Activated CD8-positive, alpha-beta T cell treated with anti-CD3 and anti-CD28 coated beads, Interleukin-2, amount 10 ng/mL, durations not matched to agents 7 days and 5 days (primary cell): Measurements from ENCODE around the gene ZBTB40. TPM values are rescaled to one million over a fixed set of nuclear protein-coding genes. Genes with fewer than 3 reads are reported as not detected.

ENCODE experiments used
- ATAC-seq: fragments of 150-1000 bp; cut with Tn5 transposase; one replicate; pipeline ENCODE4 v1.10.0; 2021; ENCODE audit warnings: moderate library complexity
- CTCF ChIA-PET: fragments of 350-600 bp; sonication (Branson Sonifier 250); formaldehyde crosslinking; loops from one replicate; lab custom pipeline; 2021; ENCODE audit warnings: antibody characterized with exemption; lab: Charles Lee
- POLR2A ChIA-PET: fragments of 350-600 bp; sonication (Branson Sonifier 250); formaldehyde crosslinking; loops from one replicate; lab custom pipeline; 2021; ENCODE audit warnings: antibody characterized with exemption; lab: Charles Lee
- DNase-seq: peaks from one replicate; pipeline ENCODE4 v3.0.0-alpha.2; 2020
- H3K27ac Mint-ChIP-seq: one replicate; pipeline ENCODE4 v1.8.0; 2021; ENCODE audit warnings: mild to moderate bottlenecking, mixed read lengths
- H3K27me3 Mint-ChIP-seq: one replicate; pipeline ENCODE4 v1.8.0; 2021; ENCODE audit warnings: low read depth, mixed read lengths
- H3K36me3 Mint-ChIP-seq: one replicate; pipeline ENCODE4 v1.8.0; 2021; ENCODE audit warnings: low read depth, mixed read lengths
- H3K4me1 Mint-ChIP-seq: one replicate; pipeline ENCODE4 v1.8.0; 2021; ENCODE audit warnings: low read depth, mixed read lengths
- H3K4me3 Mint-ChIP-seq: one replicate; pipeline ENCODE4 v1.8.0; 2021; ENCODE audit warnings: mild to moderate bottlenecking, mixed read lengths
- H3K9me3 Mint-ChIP-seq: one replicate; pipeline ENCODE4 v1.8.0; 2022; ENCODE audit warnings: mixed read lengths; ENCODE audit not compliant: insufficient read depth
- total RNA-seq, 2 experiments: library from RNA; stranded (reverse); gene quantifications; one replicate each; pipeline ENCODE4 v1.2.3, GENCODE V29; 2021

Gene ZBTB40
- total RNA-seq = 10 to 100 TPM; 14.8 TPM

GRCh38 chr1:22451702-22452480 lies at the start of gene ZBTB40:
Gene ZBTB40 (plus strand): TSS chr1:22451851. CDS start chr1:22489949, 38,098 bp downstream.
- H3K4me1 Mint-ChIP-seq = peaks cover 23% of the 10 kb centered on the region
- peak within 1 kb of the TSS; percentile 88 for H3K4me3 Mint-ChIP-seq
- POLR2A ChIA-PET = interaction anchor here (0.8 kb wide), 1 partner anchor 38 kb away, joined by 3 read pairs; no protein-coding TSS in a partner anchor

GRCh38 chr1:22402356-22403053 lies 49.1 kb upstream of the ZBTB40 start:
- Mint-ChIP-seq H3K4me3 (no peak overlapping the region), H3K36me3 (no peaks in the 10 kb centered on the region), H3K4me1 (peaks cover 19% of the 10 kb centered on the region), H3K27me3 (peaks cover 73% of the 10 kb centered on the region), H3K27ac (no peak overlapping the region), H3K9me3 (no peaks in the 10 kb centered on the region)
- no peak for ATAC-seq
- POLR2A ChIA-PET = no interaction called here
- DNase-seq = no peak
- CTCF ChIA-PET = interaction anchor here (0.6 kb wide), 1 partner anchor 20 kb away, joined by 3 read pairs; no protein-coding TSS in a partner anchor

More at GRCh38 chr1:22451702-22452480, at the start of gene ZBTB40:
- ATAC-seq (peak; percentile 97), DNase-seq (peak; percentile 96)
- Mint-ChIP-seq H3K9me3 (no peaks in the 10 kb centered on the region), H3K36me3 (peaks cover 7% of the 10 kb centered on the region), H3K27me3 (peaks cover 3% of the 10 kb centered on the region), H3K27ac (peak within 1 kb of the TSS; percentile 88)
- CTCF ChIA-PET = no interaction called here

- no peak for DNase-seq
- Mint-ChIP-seq H3K27me3 (peaks cover 70% of the 10 kb centered on the region), H3K9me3 (no peaks in the 10 kb centered on the region), H3K27ac (no peak overlapping the region), H3K4me1 (peaks cover 1% of the 10 kb centered on the region), H3K36me3 (no peaks in the 10 kb centered on the region), H3K4me3 (no peak overlapping the region)
- ChIA-PET POLR2A (no interaction called here), CTCF (no interaction called here)
- ATAC-seq = no peak
Measured at GRCh38 chr1:22404486-22404885, 47.2 kb upstream of the ZBTB40 start.

GRCh38 chr1:22406722-22407495 lies 44.7 kb upstream of the ZBTB40 start:
- no peak overlapping the region for H3K4me3 Mint-ChIP-seq
- no peaks in the 10 kb centered on the region for H3K4me1 Mint-ChIP-seq
- ATAC-seq = no peak
- ChIA-PET CTCF (no interaction called here), POLR2A (no interaction called here)
- peaks cover 60% of the 10 kb centered on the region for H3K27me3 Mint-ChIP-seq
- DNase-seq = no peak
- H3K27ac Mint-ChIP-seq = no peak overlapping the region
- H3K36me3 Mint-ChIP-seq = no peaks in the 10 kb centered on the region
- H3K9me3 Mint-ChIP-seq = no peaks in the 10 kb centered on the region

- H3K4me1 Mint-ChIP-seq = no peaks in the 10 kb centered on the region
- ATAC-seq = no peak
- POLR2A ChIA-PET = no interaction called here
- H3K36me3 Mint-ChIP-seq = no peaks in the 10 kb centered on the region
- CTCF ChIA-PET = no interaction called here
- peaks cover 56% of the 10 kb centered on the region for H3K27me3 Mint-ChIP-seq
- H3K27ac Mint-ChIP-seq = no peak overlapping the region
- no peak for DNase-seq
- no peaks in the 10 kb centered on the region for H3K9me3 Mint-ChIP-seq
- no peak overlapping the region for H3K4me3 Mint-ChIP-seq
Measured at GRCh38 chr1:22408230-22408629, 43.4 kb upstream of the ZBTB40 start.

- CTCF ChIA-PET = no interaction called here
Measured at GRCh38 chr1:22410401-22410800, 41.2 kb upstream of the ZBTB40 start.

GRCh38 chr1:22410928-22411495 lies 40.6 kb upstream of the ZBTB40 start:
- ChIA-PET POLR2A (no interaction called here), CTCF (no interaction called here)
- Mint-ChIP-seq H3K27me3 (peaks cover 39% of the 10 kb centered on the region), H3K4me3 (no peak overlapping the region), H3K36me3 (no peaks in the 10 kb centered on the region), H3K27ac (no peak overlapping the region), H3K4me1 (no peaks in the 10 kb centered on the region), H3K9me3 (no peaks in the 10 kb centered on the region)
- no peak for DNase-seq
- no peak for ATAC-seq

More at GRCh38 chr1:22410401-22410800, 41.2 kb upstream of the ZBTB40 start:
- Mint-ChIP-seq H3K27me3 (peaks cover 43% of the 10 kb centered on the region), H3K9me3 (no peaks in the 10 kb centered on the region), H3K27ac (no peak overlapping the region), H3K36me3 (no peaks in the 10 kb centered on the region), H3K4me3 (no peak overlapping the region), H3K4me1 (no peaks in the 10 kb centered on the region)
- ATAC-seq (no peak), DNase-seq (no peak)
- POLR2A ChIA-PET = no interaction called here

- Mint-ChIP-seq H3K4me1 (no peaks in the 10 kb centered on the region), H3K36me3 (no peaks in the 10 kb centered on the region), H3K9me3 (no peaks in the 10 kb centered on the region), H3K27ac (no peak overlapping the region), H3K4me3 (no peak overlapping the region), H3K27me3 (peaks cover 38% of the 10 kb centered on the region)
- ChIA-PET POLR2A (no interaction called here), CTCF (no interaction called here)
- ATAC-seq (no peak), DNase-seq (no peak)
Measured at GRCh38 chr1:22411589-22411988, 40.1 kb upstream of the ZBTB40 start.

- no peak for DNase-seq
- H3K4me3 Mint-ChIP-seq = no peak overlapping the region
- peaks cover 25% of the 10 kb centered on the region for H3K27me3 Mint-ChIP-seq
- CTCF ChIA-PET = no interaction called here
- ATAC-seq = no peak
- H3K4me1 Mint-ChIP-seq = no peaks in the 10 kb centered on the region
- no peaks in the 10 kb centered on the region for H3K36me3 Mint-ChIP-seq
- no peak overlapping the region for H3K27ac Mint-ChIP-seq
- no peaks in the 10 kb centered on the region for H3K9me3 Mint-ChIP-seq
- POLR2A ChIA-PET = interaction anchor here (1.1 kb wide), 1 partner anchor 388 kb away, joined by 3 read pairs; no protein-coding TSS in a partner anchor
Measured at GRCh38 chr1:22412932-22413727, 38.5 kb upstream of the ZBTB40 start.

GRCh38 chr1:22413799-22414198 lies 37.9 kb upstream of the ZBTB40 start:
- no peak for ATAC-seq
- Mint-ChIP-seq H3K4me3 (no peak overlapping the region), H3K36me3 (no peaks in the 10 kb centered on the region), H3K4me1 (peaks cover under 1% of the 10 kb centered on the region), H3K27ac (no peak overlapping the region), H3K27me3 (peaks cover 26% of the 10 kb centered on the region), H3K9me3 (no peaks in the 10 kb centered on the region)
- POLR2A ChIA-PET = interaction anchor here (1.1 kb wide), 1 partner anchor 389 kb away, joined by 3 read pairs; no protein-coding TSS in a partner anchor
- CTCF ChIA-PET = no interaction called here
- DNase-seq = no peak
